Measurements from ENCODE around the gene PGA3.
A peak's percentile ranks its signal among the peaks of the same experiment; 100 is the strongest.
"Not testable (repeated sequence)": the region's sequence is repeated elsewhere in the genome, so short reads cannot be mapped to it uniquely, and the experiment has no call there.

Gene PGA3

GRCh38 chr11:61202950-61203746 lies at the start of gene PGA3:
Gene PGA3, plus strand, starts transcription at chr11:61203515. Its CDS starts 50 bp downstream, at chr11:61203565.
- not testable (repeated sequence) for H3K27ac ChIP-seq; DNase-seq (ENCODE audit: low read depth, low spot score)

- DNase-seq (ENCODE audit: low read depth, low spot score), result no peak
These were observed 49.7 kb upstream of the PGA3 start for GRCh38 chr11:61153593-61154095.

GRCh38 chr11:61154528-61154927 lies 48.8 kb upstream of the PGA3 start:
- no peak for DNase-seq (ENCODE audit: low read depth, low spot score)
- H3K27ac ChIP-seq, result peak overlapping the region; percentile 91

More at GRCh38 chr11:61153593-61154095, 49.7 kb upstream of the PGA3 start:
- peak overlapping the region; percentile 91 for H3K27ac ChIP-seq

- H3K27ac ChIP-seq, result no peak overlapping the region
- no peak for DNase-seq (ENCODE audit: low read depth, low spot score)
These were observed 48.0 kb upstream of the PGA3 start for GRCh38 chr11:61155312-61155711.

- no peak overlapping the region for H3K27ac ChIP-seq
- DNase-seq (ENCODE audit: low read depth, low spot score), result no peak
These were observed 47.6 kb upstream of the PGA3 start for GRCh38 chr11:61155741-61156140.

- no peak for DNase-seq (ENCODE audit: low read depth, low spot score)
- peak overlapping the region; percentile 94 for H3K27ac ChIP-seq
These were observed 45.6 kb upstream of the PGA3 start for GRCh38 chr11:61157743-61158142.

- peak; percentile 62 for DNase-seq (ENCODE audit: low read depth, low spot score)
- peak overlapping the region; percentile 94 for H3K27ac ChIP-seq
These were observed 44.5 kb upstream of the PGA3 start for GRCh38 chr11:61158691-61159381.

GRCh38 chr11:61160487-61161189 lies 42.7 kb upstream of the PGA3 start:
- H3K27ac ChIP-seq, result peak overlapping the region; percentile 94
- no peak for DNase-seq (ENCODE audit: low read depth, low spot score)

GRCh38 chr11:61161190-61162091 lies 41.9 kb upstream of the PGA3 start, which contains the start of gene VPS37C:
Gene VPS37C, minus strand, starts transcription at chr11:61161426. Its CDS starts 22,597 bp downstream, at chr11:61138829.
- H3K27ac ChIP-seq, result peak within 1 kb of the TSS; percentile 94
- peak; percentile 22 for DNase-seq (ENCODE audit: low read depth, low spot score)

- H3K27ac ChIP-seq, result peak overlapping the region; percentile 94
- no peak for DNase-seq (ENCODE audit: low read depth, low spot score)
These were observed 41.0 kb upstream of the PGA3 start for GRCh38 chr11:61162092-61162941.

- no peak overlapping the region for H3K27ac ChIP-seq
These were observed 40.3 kb upstream of the PGA3 start for GRCh38 chr11:61163021-61163420.

GRCh38 chr11:61163714-61164605 lies 39.4 kb upstream of the PGA3 start:
- no peak for DNase-seq (ENCODE audit: low read depth, low spot score)
- H3K27ac ChIP-seq, result no peak overlapping the region

More at GRCh38 chr11:61163021-61163420, 40.3 kb upstream of the PGA3 start:
- no peak for DNase-seq (ENCODE audit: low read depth, low spot score)

- no peak overlapping the region for H3K27ac ChIP-seq
- no peak for DNase-seq (ENCODE audit: low read depth, low spot score)
These were observed 38.5 kb upstream of the PGA3 start for GRCh38 chr11:61164606-61165424.

GRCh38 chr11:61165785-61166184 lies 37.5 kb upstream of the PGA3 start:
- not testable (repeated sequence) for H3K27ac ChIP-seq; DNase-seq (ENCODE audit: low read depth, low spot score)

GRCh38 chr11:61166331-61166730 lies 37.0 kb upstream of the PGA3 start:
- not testable (repeated sequence) for DNase-seq (ENCODE audit: low read depth, low spot score)

GRCh38 chr11:61168042-61168688 lies 35.1 kb upstream of the PGA3 start:
- no peak for DNase-seq (ENCODE audit: low read depth, low spot score)
- H3K27ac ChIP-seq, result no peak overlapping the region

More at GRCh38 chr11:61166331-61166730, 37.0 kb upstream of the PGA3 start:
- not testable (repeated sequence) for H3K27ac ChIP-seq

Measured in epithelial cell of prostate (primary cell).